PC-3 (cell line): Measurements from ENCODE around the gene CCDC34. TPM values are rescaled to one million over a fixed set of nuclear protein-coding genes. Genes with fewer than 3 reads are reported as not detected.

Experiments
- ATAC-seq: fragments of 200-7000 bp; cut with Tn5 transposase; 2 replicates; pipeline ENCODE4 v1.9.1; 2020; ENCODE audit warnings: mild to moderate bottlenecking, moderate library complexity
- BruUV-seq: library from RNA; stranded (reverse); fragments of 400-500 nt; replicated peaks from 2 replicates; lab custom pipeline; 2021; lab: Mats Ljungman, UMichigan
- CTCF ChIA-PET: fragments of 300-600 bp; sonication (Branson Sonifier 250); formaldehyde crosslinking; loops from one replicate; lab custom pipeline; 2022; ENCODE audit warnings: antibody characterized with exemption; lab: Charles Lee
- POLR2A ChIA-PET: fragments of 300-600 bp; sonication (Branson Sonifier 250); formaldehyde crosslinking; loops from one replicate; lab custom pipeline; 2022; ENCODE audit warnings: antibody characterized with exemption; ENCODE audit not compliant: unreplicated experiment; lab: Charles Lee
- DNase-seq: peaks from one replicate; pipeline ENCODE4 v3.0.0-alpha.2; 2015
- H2AFZ ChIP-seq: fragments of 300-600 bp; sonication (generic); 2 replicates; pipeline ENCODE4 v1.6.0; 2016; ENCODE audit warnings: antibody characterized with exemption, low read length
- H3F3A ChIP-seq: fragments of 300-600 bp; sonication (generic); one replicate; pipeline ENCODE4 v1.6.0; 2017; ENCODE audit warnings: antibody characterized with exemption, low read length, control low read depth, mild to moderate bottlenecking; ENCODE audit not compliant: unreplicated experiment
- H3K27ac ChIP-seq: fragments of 300-600 bp; sonication (generic); 2 replicates; pipeline ENCODE4 v1.5.1; 2016; ENCODE audit warnings: mild to moderate bottlenecking, low read length
- H3K27me3 ChIP-seq: fragments of 300-600 bp; sonication (generic); 2 replicates; pipeline ENCODE4 v1.6.1; 2016; ENCODE audit warnings: low read length, mixed read lengths
- H3K36me3 ChIP-seq: fragments of 300-600 bp; sonication (generic); 2 replicates; pipeline ENCODE4 v1.6.1; 2016; ENCODE audit warnings: low read depth, mixed run types, low read length, mixed read lengths
- H3K4me1 ChIP-seq: fragments of 300-600 bp; sonication (generic); 2 replicates; pipeline ENCODE4 v1.5.1; 2016; ENCODE audit warnings: low read length; ENCODE audit not compliant: insufficient read depth
- H3K4me2 ChIP-seq: fragments of 300-600 bp; sonication (generic); 2 replicates; pipeline ENCODE4 v1.6.0; 2016; ENCODE audit warnings: low read length
- H3K4me3 ChIP-seq: fragments of 300-600 bp; sonication (generic); 2 replicates; pipeline ENCODE4 v1.5.1; 2016; ENCODE audit warnings: mild to moderate bottlenecking, low read length, mixed read lengths
- H3K79me2 ChIP-seq: fragments of 300-600 bp; sonication (generic); 2 replicates; pipeline ENCODE4 v1.6.1; 2017; ENCODE audit warnings: low read length, mixed read lengths
- H3K9ac ChIP-seq: fragments of 300-600 bp; sonication (generic); 2 replicates; pipeline ENCODE4 v1.6.0; 2016; ENCODE audit warnings: mild to moderate bottlenecking, low read length
- H3K9me2 ChIP-seq: fragments of 300-600 bp; sonication (generic); replicated peaks from 2 replicates; pipeline ENCODE4 v1.6.1; 2016; ENCODE audit warnings: mixed run types, low read length, mixed read lengths
- H3K9me3 ChIP-seq: fragments of 300-600 bp; sonication (generic); 2 replicates; pipeline ENCODE4 v1.6.1; 2016; ENCODE audit warnings: low read length, mixed read lengths
- H4K20me1 ChIP-seq: fragments of 300-600 bp; sonication (generic); 2 replicates; pipeline ENCODE4 v1.6.1; 2016; ENCODE audit warnings: low read length, mixed read lengths
- CTCF ChIP-seq: fragments of 300-600 bp; sonication (generic); conservative IDR thresholded peaks from 2 replicates; pipeline ENCODE4 v1.5.1; 2017; ENCODE audit warnings: antibody characterized with exemption, low read depth, mild to moderate bottlenecking, low read length
- EZH2 ChIP-seq: fragments of 300-600 bp; sonication (generic); IDR thresholded peaks from one replicate; pipeline ENCODE4 v1.6.1; 2017; ENCODE audit warnings: antibody characterized with exemption, mild to moderate bottlenecking, low read length; ENCODE audit not compliant: unreplicated experiment
- EZH2phosphoT487 ChIP-seq: fragments of 300-600 bp; sonication (generic); IDR thresholded peaks from 2 replicates; pipeline ENCODE4 v1.6.1; 2018; ENCODE audit warnings: mild to moderate bottlenecking, antibody characterized with exemption, low read length, borderline replicate concordance
- intact Hi-C: fragments of 100-400 bp; cut with micrococcal nuclease; formaldehyde crosslinking; loops from 2 replicates; pipeline ENCODE4 v1.9.0; 2023
- total RNA-seq: library from RNA; depleted of rRNA; stranded (reverse); fragments of >200 nt; gene quantifications from 2 replicates; pipeline ENCODE4 v1.2.3, GENCODE V29; 2014

CCDC34 gene
- total RNA-seq, 1 experiment from 2014 or later: 11.0 TPM

DNA sequence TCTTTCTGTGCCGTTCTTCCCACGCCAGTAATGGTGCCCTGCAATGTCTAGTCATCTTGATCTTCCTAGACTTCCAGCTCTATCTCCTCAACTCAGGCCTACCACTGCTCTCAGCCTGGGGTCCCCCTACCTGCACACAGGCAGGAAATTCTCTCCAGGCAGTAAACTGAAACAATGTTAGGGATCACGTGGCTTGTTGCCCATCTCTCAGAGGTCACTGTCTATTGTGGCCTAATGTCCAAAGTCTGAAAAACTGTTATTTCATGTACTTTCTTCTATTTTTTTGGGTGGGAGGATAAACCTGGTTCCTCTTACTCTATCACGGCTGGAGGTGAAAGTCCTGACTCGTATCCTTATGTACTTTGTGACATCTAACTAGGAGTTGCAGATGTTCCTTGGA is 59.1 kb downstream of the CCDC34 start:
- Histone ChIP-seq H3K4me3 (no peak overlapping the region), H3K79me2 (no peaks in the 10 kb centered on the region), H3K9ac (no peak overlapping the region), H3K4me1 (0 out of 2 replicates have a peak, but pooled peaks cover 6% of the 10 kb centered on the region), H4K20me1 (no peaks in the 10 kb centered on the region), H3K27me3 (no peaks in the 10 kb centered on the region), H3K27ac (no peak overlapping the region), H3K4me2 (no peak overlapping the region), H3F3A (no peaks in the 10 kb centered on the region), H3K9me2 (no peaks in the 10 kb centered on the region), H2AFZ (no peak overlapping the region), H3K9me3 (no peaks in the 10 kb centered on the region), H3K36me3 (no peaks in the 10 kb centered on the region)
- no peak for TF ChIP-seq CTCF
- no peak for TF ChIP-seq EZH2phosphoT487
- no peak for TF ChIP-seq EZH2
- no TSS peak for BruUV-seq
- intact Hi-C loops: no loop called here
- ATAC-seq (no peak), DNase-seq (no peak)
- ChIA-PET CTCF (no interaction called here), POLR2A (no interaction called here)

- H3K27ac ChIP-seq: no peak overlapping the region
- H3F3A ChIP-seq: no peaks in the 10 kb centered on the region
- H3K4me1 ChIP-seq: 0 out of 2 replicates have a peak, but pooled peaks cover 6% of the 10 kb centered on the region
- H3K27me3 ChIP-seq: no peaks in the 10 kb centered on the region
- peak; percentile 83 for ATAC-seq
- CTCF ChIA-PET: interaction anchor here (0.7 kb wide), 1 partner anchor 186 kb away, joined by 4 read pairs; no protein-coding TSS in a partner anchor
- no peaks in the 10 kb centered on the region for H3K79me2 ChIP-seq
- no peaks in the 10 kb centered on the region for H3K36me3 ChIP-seq
- H3K4me3 ChIP-seq: no peak overlapping the region
- H3K9ac ChIP-seq: no peak overlapping the region
- no peak overlapping the region for H2AFZ ChIP-seq
- H3K9me2 ChIP-seq: no peaks in the 10 kb centered on the region
- H3K4me2 ChIP-seq: no peak overlapping the region
- H4K20me1 ChIP-seq: no peaks in the 10 kb centered on the region
- BruUV-seq: no TSS peak
- TF ChIP-seq CTCF (no peak), EZH2 (no peak), EZH2phosphoT487 (no peak)
- intact Hi-C loops: loop anchor here (1.0 to 2.0 kb wide), 3 partner anchors 48 to 94 kb away; partner anchors contain the start of gene CCDC34
- POLR2A ChIA-PET: interaction anchor here (0.7 to 1.0 kb wide), 3 partner anchors 62 to 172 kb away, joined by 3 to 6 read pairs (median 3); partner anchors contain the start of gene LGR4
- peak; percentile 24 for DNase-seq
- no peaks in the 10 kb centered on the region for H3K9me3 ChIP-seq
Measured at GRCh38 chr11:27300974-27301373, 62.0 kb downstream of the CCDC34 start.

GRCh38 chr11:27297616-27298015 is 65.4 kb downstream of the CCDC34 start:
- Histone ChIP-seq H3K27ac (no peak overlapping the region), H3K9me3 (no peaks in the 10 kb centered on the region), H4K20me1 (no peaks in the 10 kb centered on the region), H3F3A (no peaks in the 10 kb centered on the region), H3K4me3 (no peak overlapping the region), H3K27me3 (no peaks in the 10 kb centered on the region), H3K4me2 (no peak overlapping the region), H2AFZ (no peak overlapping the region), H3K9me2 (no peaks in the 10 kb centered on the region), H3K79me2 (no peaks in the 10 kb centered on the region), H3K9ac (no peak overlapping the region), H3K36me3 (no peaks in the 10 kb centered on the region), H3K4me1 (peaks cover 17% of the 10 kb centered on the region)
- TF ChIP-seq EZH2phosphoT487 (no peak), EZH2 (no peak), CTCF (no peak)
- ATAC-seq (no peak), DNase-seq (no peak)
- no TSS peak for BruUV-seq
- intact Hi-C loops: loop anchor here (2.0 to 5.0 kb wide), 2 partner anchors 93 to 175 kb away; partner anchors contain the start of gene LGR4
- ChIA-PET CTCF (no interaction called here), POLR2A (interaction anchor here (0.7 kb wide), 1 partner anchor 98 kb away, joined by 3 read pairs; no protein-coding TSS in a partner anchor)
